ENCODE results near the gene EZH1.

EZH1 gene

DNA sequence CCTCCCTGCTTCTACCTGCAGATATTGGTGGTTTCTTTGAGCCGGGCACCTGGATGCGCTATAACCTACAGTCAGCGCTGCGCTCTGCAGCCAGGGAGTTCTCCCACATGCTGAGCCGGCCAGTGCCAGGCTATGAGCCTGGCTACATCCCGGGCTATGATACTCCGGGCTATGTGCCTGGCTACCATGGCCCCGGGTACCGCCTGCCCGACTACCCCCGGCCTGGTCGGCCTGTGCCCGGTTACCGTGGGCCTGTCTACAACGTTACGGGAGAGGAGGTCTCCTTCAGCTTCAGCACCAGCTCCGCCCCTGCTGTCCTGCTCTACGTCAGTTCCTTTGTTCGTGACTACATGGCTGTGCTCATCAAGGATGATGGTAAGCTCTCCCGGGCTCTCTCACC is 49.3 kb downstream of the EZH1 start:
- Histone ChIP-seq H3K27me3 (ENCODE audit: insufficient read depth, low read length) (no peaks in the 10 kb centered on the region), H3K18ac (ENCODE audit: low read length) (no peak overlapping the region), H3K4me1 (ENCODE audit: control insufficient read depth in 1 of 2, insufficient read depth in 2 of 2, low read length in 2 of 2) (no peaks in the 10 kb centered on the region), H2BK12ac (ENCODE audit: low read length) (no peak overlapping the region), H3K4me2 (ENCODE audit: low read length) (no peak overlapping the region), H3K27ac (ENCODE audit: low read depth, low read length) (no peak overlapping the region), H2BK120ac (ENCODE audit: insufficient read depth, low read length, poor library complexity) (no peak overlapping the region), H3K4me3 (ENCODE audit: low read depth, low read length) (no peak overlapping the region), H3K14ac (ENCODE audit: low read length) (no peak overlapping the region), H2AK5ac (ENCODE audit: low read length) (no peak overlapping the region), H3K79me2 (ENCODE audit: control insufficient read depth, insufficient read depth, low read length, poor library complexity) (no peaks in the 10 kb centered on the region), H4K12ac (ENCODE audit: low read depth, low read length) (no peak overlapping the region), H3K23ac (ENCODE audit: low read length) (no peak overlapping the region), H3K9ac (ENCODE audit: low read length) (no peak overlapping the region), H3K9me3 (ENCODE audit: insufficient read depth, low read depth, low read length) (peaks cover 3% of the 10 kb centered on the region), H3K4ac (ENCODE audit: low read depth, low read length) (no peak overlapping the region), H3K79me1 (ENCODE audit: low read length) (no peaks in the 10 kb centered on the region), H4K91ac (ENCODE audit: low read depth, low read length) (no peak overlapping the region), H2AFZ (ENCODE audit: insufficient read depth, low read length, poor library complexity) (no peak overlapping the region), H2BK5ac (ENCODE audit: low read depth, low read length, poor library complexity) (no peak overlapping the region), H4K8ac (ENCODE audit: low read depth, low read length) (no peak overlapping the region), H3K36me3 (ENCODE audit: control insufficient read depth in 1 of 2, insufficient read depth in 2 of 2, low read length in 2 of 2) (peaks cover 0 to 4% of the 10 kb centered on the region in 2 experiments)
- no peak for DNase-seq
- WGBS (ENCODE audit: extremely low coverage, insufficient coverage, insufficient read length), result no CpG with 5 or more reads among the region's 20 CpGs

- H3K79me2 ChIP-seq (ENCODE audit: control insufficient read depth, insufficient read depth, low read length, poor library complexity), result no peaks in the 10 kb centered on the region
- no peak overlapping the region for H3K9ac ChIP-seq (ENCODE audit: low read length)
- H3K9me3 ChIP-seq (ENCODE audit: insufficient read depth, low read depth, low read length), result peaks cover 3% of the 10 kb centered on the region
- no peaks in the 10 kb centered on the region for H3K4me1 ChIP-seq (ENCODE audit: control insufficient read depth in 1 of 2, insufficient read depth in 2 of 2, low read length in 2 of 2)
- no CpG with 5 or more reads among the region's 3 CpGs for WGBS (ENCODE audit: extremely low coverage, insufficient coverage, insufficient read length)
- H3K4ac ChIP-seq (ENCODE audit: low read depth, low read length), result no peak overlapping the region
- no peaks in the 10 kb centered on the region for H3K27me3 ChIP-seq (ENCODE audit: insufficient read depth, low read length)
- no peak overlapping the region for H3K18ac ChIP-seq (ENCODE audit: low read length)
- no peak overlapping the region for H2BK5ac ChIP-seq (ENCODE audit: low read depth, low read length, poor library complexity)
- peaks cover 0 to 4% of the 10 kb centered on the region in 2 experiments for H3K36me3 ChIP-seq (ENCODE audit: control insufficient read depth in 1 of 2, insufficient read depth in 2 of 2, low read length in 2 of 2)
- no peak overlapping the region for H3K23ac ChIP-seq (ENCODE audit: low read length)
- no peaks in the 10 kb centered on the region for H3K79me1 ChIP-seq (ENCODE audit: low read length)
- H4K8ac ChIP-seq (ENCODE audit: low read depth, low read length), result no peak overlapping the region
- no peak overlapping the region for H2BK12ac ChIP-seq (ENCODE audit: low read length)
- no peak overlapping the region for H2AFZ ChIP-seq (ENCODE audit: insufficient read depth, low read length, poor library complexity)
- no peak overlapping the region for H2BK120ac ChIP-seq (ENCODE audit: insufficient read depth, low read length, poor library complexity)
- H3K4me3 ChIP-seq (ENCODE audit: low read depth, low read length), result no peak overlapping the region
- H2AK5ac ChIP-seq (ENCODE audit: low read length), result no peak overlapping the region
- no peak overlapping the region for H3K4me2 ChIP-seq (ENCODE audit: low read length)
- DNase-seq, result no peak
- no peak overlapping the region for H3K14ac ChIP-seq (ENCODE audit: low read length)
- H4K91ac ChIP-seq (ENCODE audit: low read depth, low read length), result no peak overlapping the region
- H3K27ac ChIP-seq (ENCODE audit: low read depth, low read length), result no peak overlapping the region
- no peak overlapping the region for H4K12ac ChIP-seq (ENCODE audit: low read depth, low read length)
These were observed 50.3 kb downstream of the EZH1 start for GRCh38 chr17:42694524-42694923.

DNA sequence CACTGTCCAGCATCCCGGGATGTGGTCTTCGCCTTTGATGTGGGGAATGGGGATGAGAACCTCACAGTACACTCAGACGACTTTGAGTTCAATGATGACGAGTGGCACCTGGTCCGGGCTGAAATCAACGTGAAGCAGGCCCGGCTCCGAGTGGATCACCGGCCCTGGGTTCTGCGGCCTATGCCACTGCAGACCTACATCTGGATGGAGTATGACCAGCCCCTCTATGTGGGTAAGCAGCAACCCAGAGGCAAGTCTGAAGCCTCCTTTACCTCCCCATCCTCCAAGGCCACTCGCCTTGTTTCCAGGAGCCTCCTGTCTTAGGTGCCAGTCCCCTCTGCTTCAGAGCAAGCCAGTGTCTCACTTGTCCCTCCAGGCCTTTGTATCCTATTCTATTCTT is 52.4 kb downstream of the EZH1 start:
- Histone ChIP-seq H3K9ac (ENCODE audit: low read length) (no peak overlapping the region), H3K27me3 (ENCODE audit: insufficient read depth, low read length) (no peaks in the 10 kb centered on the region), H3K79me2 (ENCODE audit: control insufficient read depth, insufficient read depth, low read length, poor library complexity) (no peaks in the 10 kb centered on the region), H3K4me2 (ENCODE audit: low read length) (no peak overlapping the region), H2BK12ac (ENCODE audit: low read length) (no peak overlapping the region), H3K36me3 (ENCODE audit: control insufficient read depth in 1 of 2, insufficient read depth in 2 of 2, low read length in 2 of 2) (peaks cover 0 to 4% of the 10 kb centered on the region in 2 experiments), H2AFZ (ENCODE audit: insufficient read depth, low read length, poor library complexity) (no peak overlapping the region), H4K8ac (ENCODE audit: low read depth, low read length) (no peak overlapping the region), H2BK120ac (ENCODE audit: insufficient read depth, low read length, poor library complexity) (no peak overlapping the region), H3K18ac (ENCODE audit: low read length) (no peak overlapping the region), H3K4ac (ENCODE audit: low read depth, low read length) (no peak overlapping the region), H3K4me1 (ENCODE audit: control insufficient read depth in 1 of 2, insufficient read depth in 2 of 2, low read length in 2 of 2) (no peaks in the 10 kb centered on the region), H3K4me3 (ENCODE audit: low read depth, low read length) (no peak overlapping the region), H3K27ac (ENCODE audit: low read depth, low read length) (no peak overlapping the region), H2AK5ac (ENCODE audit: low read length) (no peak overlapping the region), H3K23ac (ENCODE audit: low read length) (no peak overlapping the region), H4K91ac (ENCODE audit: low read depth, low read length) (no peak overlapping the region), H3K14ac (ENCODE audit: low read length) (no peak overlapping the region), H4K12ac (ENCODE audit: low read depth, low read length) (no peak overlapping the region), H3K79me1 (ENCODE audit: low read length) (no peaks in the 10 kb centered on the region), H3K9me3 (ENCODE audit: insufficient read depth, low read depth, low read length) (peaks cover 3% of the 10 kb centered on the region), H2BK5ac (ENCODE audit: low read depth, low read length, poor library complexity) (no peak overlapping the region)
- WGBS (ENCODE audit: extremely low coverage, insufficient coverage, insufficient read length), result no CpG with 5 or more reads among the region's 11 CpGs
- DNase-seq, result no peak

- Histone ChIP-seq H2BK12ac (ENCODE audit: low read length) (no peak overlapping the region), H3K27ac (ENCODE audit: low read depth, low read length) (no peak overlapping the region), H3K4me3 (ENCODE audit: low read depth, low read length) (no peak overlapping the region), H3K9ac (ENCODE audit: low read length) (no peak overlapping the region), H3K36me3 (ENCODE audit: control insufficient read depth in 1 of 2, insufficient read depth in 2 of 2, low read length in 2 of 2) (peaks cover 0 to 2% of the 10 kb centered on the region in 2 experiments), H2AK5ac (ENCODE audit: low read length) (no peak overlapping the region), H3K23ac (ENCODE audit: low read length) (no peak overlapping the region), H3K4ac (ENCODE audit: low read depth, low read length) (no peak overlapping the region), H4K12ac (ENCODE audit: low read depth, low read length) (no peak overlapping the region), H3K27me3 (ENCODE audit: insufficient read depth, low read length) (no peaks in the 10 kb centered on the region), H2BK5ac (ENCODE audit: low read depth, low read length, poor library complexity) (no peak overlapping the region), H4K91ac (ENCODE audit: low read depth, low read length) (no peak overlapping the region), H3K4me2 (ENCODE audit: low read length) (no peak overlapping the region), H3K9me3 (ENCODE audit: insufficient read depth, low read depth, low read length) (peaks cover 2% of the 10 kb centered on the region), H3K14ac (ENCODE audit: low read length) (no peak overlapping the region), H4K8ac (ENCODE audit: low read depth, low read length) (no peak overlapping the region), H2BK120ac (ENCODE audit: insufficient read depth, low read length, poor library complexity) (no peak overlapping the region), H3K79me2 (ENCODE audit: control insufficient read depth, insufficient read depth, low read length, poor library complexity) (no peaks in the 10 kb centered on the region), H3K4me1 (ENCODE audit: control insufficient read depth in 1 of 2, insufficient read depth in 2 of 2, low read length in 2 of 2) (peaks cover 4% of the 10 kb centered on the region in 2 experiments), H3K79me1 (ENCODE audit: low read length) (no peaks in the 10 kb centered on the region), H3K18ac (ENCODE audit: low read length) (no peak overlapping the region), H2AFZ (ENCODE audit: insufficient read depth, low read length, poor library complexity) (no peak overlapping the region)
- DNase-seq, result no peak
- WGBS (ENCODE audit: extremely low coverage, insufficient coverage, insufficient read length), result no CpG with 5 or more reads among the region's 12 CpGs
These were observed 53.8 kb downstream of the EZH1 start for GRCh38 chr17:42691021-42691545.

All from trophoblast cell (in vitro differentiated cells and primary cell).